ENCODE measurements around the gene NANOGP8.
"Not testable (repeated sequence)": the region's sequence is repeated elsewhere in the genome, so short reads cannot be mapped to it uniquely, and the experiment has no call there.

The NANOGP8 gene, protein sequence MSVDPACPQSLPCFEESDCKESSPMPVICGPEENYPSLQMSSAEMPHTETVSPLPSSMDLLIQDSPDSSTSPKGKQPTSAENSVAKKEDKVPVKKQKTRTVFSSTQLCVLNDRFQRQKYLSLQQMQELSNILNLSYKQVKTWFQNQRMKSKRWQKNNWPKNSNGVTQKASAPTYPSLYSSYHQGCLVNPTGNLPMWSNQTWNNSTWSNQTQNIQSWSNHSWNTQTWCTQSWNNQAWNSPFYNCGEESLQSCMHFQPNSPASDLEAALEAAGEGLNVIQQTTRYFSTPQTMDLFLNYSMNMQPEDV

DNA sequence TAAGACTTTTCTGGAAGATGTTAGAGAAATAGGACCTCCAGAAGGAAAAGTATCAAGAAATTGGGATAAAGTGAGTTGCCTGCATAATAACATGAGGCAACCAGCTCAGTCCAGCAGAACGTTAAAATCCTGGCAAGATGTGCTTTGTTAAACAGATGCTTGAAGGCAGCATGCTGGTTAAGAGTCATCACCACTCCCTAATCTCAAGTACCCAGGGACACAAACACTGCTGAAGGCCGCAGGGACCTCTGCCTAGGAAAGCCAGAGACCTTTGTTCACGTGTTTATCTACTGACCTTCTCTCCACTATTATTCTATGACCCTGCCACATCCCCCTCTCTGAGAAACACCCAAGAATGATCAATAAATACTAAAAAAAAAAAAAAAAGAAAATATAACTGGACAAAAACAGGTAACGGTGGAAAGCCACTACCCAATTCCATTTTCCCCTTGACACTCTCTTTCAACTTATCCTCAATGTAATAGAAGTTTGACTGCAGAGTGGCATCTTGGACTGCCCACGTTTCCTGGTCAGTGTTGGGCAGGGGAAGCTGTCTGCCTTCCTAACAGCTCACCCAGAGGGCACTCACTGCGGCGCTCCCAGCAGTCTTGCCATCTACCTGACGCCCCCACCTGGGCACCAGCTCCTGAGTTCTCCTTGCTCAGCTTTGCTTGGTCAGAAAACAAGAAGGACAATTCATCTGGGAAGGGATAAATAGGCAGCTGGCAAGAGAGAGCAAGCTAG lies at the start of gene NANOGP8:
Gene NANOGP8, minus strand, starts transcription at position 120 of the 744 bp plus-strand sequence. CDS start 185 bp downstream, outside the sequence.
- DNase-seq (ENCODE audit: low read depth in 2 of 2) = not testable (repeated sequence)

DNA sequence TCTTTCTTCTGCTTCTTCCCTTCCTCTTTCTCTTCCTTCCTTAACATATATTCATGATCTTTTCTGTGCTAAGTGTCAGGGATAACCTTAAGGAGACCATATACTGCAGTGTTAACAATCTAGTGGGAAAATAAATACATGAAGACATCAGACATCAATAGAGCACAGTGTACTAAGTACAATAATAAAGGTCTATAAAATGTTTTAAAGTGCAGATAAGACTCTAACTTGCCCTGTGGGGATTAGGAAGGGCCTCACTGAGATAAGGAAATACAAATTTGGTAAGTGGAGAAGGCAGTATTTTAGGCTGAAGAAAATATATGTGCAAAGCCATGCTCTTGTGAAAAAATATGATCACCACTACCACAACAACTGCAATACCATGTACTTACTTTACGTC lies 49.2 kb upstream of the NANOGP8 start:
- no peak for DNase-seq (ENCODE audit: low read depth in 2 of 2)

DNA sequence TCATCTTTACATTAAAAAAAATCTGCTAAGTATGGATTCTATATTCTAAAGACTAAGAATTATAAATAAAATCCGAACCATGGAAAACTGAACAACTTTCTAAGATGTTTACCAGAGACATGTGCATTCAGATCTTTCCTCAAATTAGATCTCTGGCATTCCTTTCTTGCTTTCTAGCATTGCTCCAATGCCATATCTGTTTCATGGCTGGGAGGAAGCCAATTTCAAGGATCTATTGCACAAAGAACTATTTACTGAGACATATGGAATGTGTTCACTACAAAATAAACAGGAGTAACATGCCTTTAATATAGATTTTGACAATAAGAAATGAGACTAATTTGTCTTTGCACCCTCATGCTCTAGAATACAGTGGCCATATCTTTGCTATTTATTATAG lies 45.1 kb upstream of the NANOGP8 start:
- DNase-seq (ENCODE audit: low read depth in 2 of 2) = no peak

DNA sequence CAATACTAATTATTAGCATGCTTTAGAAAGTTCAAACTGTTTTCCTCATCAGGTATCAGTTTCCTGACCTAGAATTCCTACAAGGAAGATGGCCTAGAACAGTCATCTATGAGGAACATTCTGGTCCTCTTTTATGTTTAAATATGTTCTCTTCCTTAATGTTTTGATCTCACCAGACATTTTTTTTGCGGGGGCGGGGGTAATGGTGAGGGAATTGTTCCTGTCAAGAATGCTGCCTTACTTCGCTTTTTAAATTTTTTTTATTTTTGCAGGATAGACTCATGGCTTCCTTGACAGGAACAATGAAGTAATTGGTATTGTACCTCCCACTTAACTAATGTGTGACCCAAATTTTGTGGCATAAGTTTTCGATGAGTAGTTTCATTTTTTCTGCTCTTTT lies 44.3 kb upstream of the NANOGP8 start:
- no peak for DNase-seq (ENCODE audit: low read depth in 2 of 2)

DNA sequence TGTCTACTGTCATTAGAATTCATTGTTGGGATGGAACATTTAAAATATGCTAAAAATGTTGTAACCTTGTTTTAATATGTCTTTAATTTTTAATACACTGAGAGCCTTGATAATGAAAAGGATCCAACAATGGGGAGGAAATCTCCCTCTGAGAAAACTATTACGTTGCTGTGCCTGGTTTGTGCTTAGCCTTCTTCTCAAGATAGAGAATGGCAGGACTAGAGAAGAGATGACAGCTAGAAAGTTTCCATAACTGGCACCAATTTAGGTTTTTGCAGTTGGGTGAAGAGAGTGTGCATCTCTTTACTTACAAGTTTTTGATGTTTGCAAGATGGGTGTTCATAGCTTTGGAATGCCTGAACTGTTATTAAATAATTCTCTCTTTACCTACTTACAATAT lies 42.6 kb upstream of the NANOGP8 start:
- no peak for DNase-seq (ENCODE audit: low read depth in 2 of 2)

DNA sequence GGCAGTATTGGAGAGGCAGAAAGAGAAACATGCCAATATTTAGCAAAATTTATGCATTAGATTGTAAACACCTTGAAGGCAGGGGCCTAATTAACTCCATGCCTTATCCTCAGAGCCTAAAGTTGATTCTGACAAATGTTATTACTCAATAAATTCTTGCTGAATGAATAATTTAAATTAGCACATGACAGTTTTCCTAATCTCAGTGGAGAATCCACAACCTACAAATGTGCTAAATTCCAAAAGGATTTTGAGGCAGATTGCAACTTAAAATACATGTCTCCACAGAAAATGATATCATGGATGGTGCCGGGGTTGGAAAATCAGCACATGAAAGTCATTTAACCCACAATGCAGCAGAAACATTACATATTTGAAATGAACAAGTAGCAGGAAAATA lies 41.1 kb upstream of the NANOGP8 start:
- DNase-seq (ENCODE audit: low read depth in 2 of 2) = no peak

DNA sequence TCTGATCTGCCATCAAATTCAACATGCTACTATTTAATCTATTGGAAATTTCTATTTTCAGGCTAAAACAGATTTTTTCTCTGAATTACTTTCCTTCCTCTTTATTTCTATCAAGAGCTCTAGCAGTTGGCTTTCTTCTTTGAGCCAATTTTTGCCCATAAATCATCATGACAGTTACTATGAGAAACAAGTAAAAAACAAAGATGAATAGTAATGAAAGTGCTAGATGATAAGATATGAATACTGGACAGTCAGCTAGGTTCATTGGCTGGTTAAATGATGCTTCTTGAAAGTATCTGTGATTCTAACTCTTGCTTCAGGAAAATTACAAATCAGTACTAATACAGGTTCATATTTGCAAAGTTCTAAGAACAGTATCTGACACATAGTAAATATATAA lies 38.6 kb upstream of the NANOGP8 start:
- no peak for DNase-seq (ENCODE audit: low read depth in 2 of 2)

DNA sequence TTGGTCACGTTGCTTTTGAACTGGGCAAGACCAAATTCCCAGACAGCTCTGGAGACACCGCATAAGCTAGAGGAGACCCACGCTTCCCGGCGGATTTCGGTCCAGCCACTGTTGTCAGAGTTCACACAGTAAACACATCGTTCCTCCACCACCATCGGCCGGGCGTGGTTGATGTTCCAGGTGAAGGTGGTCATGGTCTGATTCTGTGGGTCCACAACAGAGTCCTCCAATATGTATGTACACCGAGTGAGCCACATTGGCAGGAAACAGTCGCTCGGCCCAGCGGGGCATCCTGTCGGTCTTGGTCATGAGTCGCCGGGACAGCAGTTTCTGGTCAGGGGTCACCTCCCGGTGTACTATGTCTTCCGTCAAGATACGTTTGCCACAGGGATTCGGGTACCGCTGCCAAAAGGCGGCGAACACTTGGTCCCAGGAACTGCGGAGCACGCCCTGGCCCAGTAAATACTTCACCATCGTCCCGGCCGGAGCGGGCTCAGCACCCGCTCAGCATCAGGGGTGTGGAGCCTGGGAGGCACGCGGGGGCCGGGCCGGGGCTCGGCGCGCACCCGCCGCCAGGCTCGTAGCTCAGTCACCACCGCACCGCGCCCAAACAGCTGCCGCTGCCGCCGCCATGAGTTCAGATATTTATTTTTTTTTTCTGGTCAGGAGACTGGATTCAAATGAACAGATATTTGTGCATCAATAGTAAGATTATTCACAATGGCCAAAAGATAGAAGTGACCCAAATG lies 36.7 kb upstream of the NANOGP8 start:
- no peak for DNase-seq (ENCODE audit: low read depth in 2 of 2)

DNA sequence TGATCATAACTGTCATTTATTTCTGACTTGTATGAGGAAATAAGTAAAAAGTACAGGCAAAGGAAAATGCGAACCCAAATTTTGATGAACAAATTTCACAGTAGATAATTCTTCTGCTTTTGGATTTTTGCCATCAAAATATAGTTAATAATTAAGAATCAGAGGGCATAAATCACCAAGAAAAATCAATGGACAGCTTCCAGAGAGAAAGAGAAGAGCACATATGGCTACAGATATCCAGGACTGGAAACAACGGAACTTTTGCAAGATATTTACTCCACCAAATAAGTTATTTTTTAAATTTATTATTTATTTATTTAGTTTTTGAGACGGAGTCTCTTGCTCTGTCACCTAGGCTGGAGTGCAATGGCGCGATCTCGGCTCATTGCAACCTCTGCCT lies 35.1 kb upstream of the NANOGP8 start:
- no peak for DNase-seq (ENCODE audit: low read depth in 2 of 2)

DNA sequence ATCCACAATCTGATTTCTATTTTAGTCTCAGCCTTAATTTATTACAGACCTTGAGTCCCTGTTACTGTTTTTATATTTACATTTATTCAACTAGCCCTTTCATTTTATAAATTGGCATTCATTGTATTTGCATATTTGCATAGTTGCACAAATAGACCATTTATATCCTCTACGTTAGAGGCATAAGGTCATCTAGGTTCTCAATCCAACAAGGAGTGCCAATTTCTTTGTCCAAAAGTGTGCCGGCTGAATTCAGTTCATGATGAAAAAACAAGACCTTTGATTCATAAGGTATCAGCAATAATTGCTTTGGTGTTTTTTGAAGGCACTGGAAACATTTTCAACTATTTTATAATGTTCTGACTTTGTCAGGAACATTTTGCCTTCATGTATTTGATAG lies 33.9 kb upstream of the NANOGP8 start:
- no peak for DNase-seq (ENCODE audit: low read depth in 2 of 2)

DNA sequence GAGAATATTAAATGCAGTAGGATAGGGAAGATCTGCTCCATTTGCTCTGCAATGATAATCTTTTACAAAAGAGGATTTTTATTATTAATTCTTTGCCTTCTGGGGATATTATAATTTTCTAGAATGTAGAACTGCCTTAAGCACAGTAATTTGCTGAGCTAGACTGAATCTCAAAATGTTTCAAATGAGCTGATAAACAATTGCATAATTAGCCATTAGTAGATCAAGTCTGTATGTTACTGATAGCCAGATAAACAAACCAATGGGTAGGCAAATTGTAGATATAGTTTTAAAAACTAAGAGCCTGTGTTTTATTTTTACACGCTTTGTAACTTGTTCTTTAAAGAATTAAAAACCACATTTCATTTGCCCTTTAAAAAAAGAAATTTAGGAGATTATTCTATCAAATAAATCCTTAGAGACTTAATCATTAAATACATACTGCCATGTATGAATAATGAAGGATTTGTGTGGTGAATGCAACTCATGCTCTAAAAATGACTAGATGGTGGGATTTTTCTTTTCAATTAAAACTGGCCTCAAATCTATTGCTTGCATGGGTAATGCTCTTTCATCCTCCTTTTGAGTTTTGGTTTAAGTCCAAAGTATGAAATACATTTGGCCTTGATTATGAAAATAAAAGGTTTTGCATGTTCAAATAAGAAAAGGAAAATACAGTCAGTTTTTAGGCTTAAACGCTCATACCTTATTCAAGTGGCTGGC lies 32.6 kb upstream of the NANOGP8 start:
- no peak for DNase-seq (ENCODE audit: low read depth in 2 of 2)

DNA sequence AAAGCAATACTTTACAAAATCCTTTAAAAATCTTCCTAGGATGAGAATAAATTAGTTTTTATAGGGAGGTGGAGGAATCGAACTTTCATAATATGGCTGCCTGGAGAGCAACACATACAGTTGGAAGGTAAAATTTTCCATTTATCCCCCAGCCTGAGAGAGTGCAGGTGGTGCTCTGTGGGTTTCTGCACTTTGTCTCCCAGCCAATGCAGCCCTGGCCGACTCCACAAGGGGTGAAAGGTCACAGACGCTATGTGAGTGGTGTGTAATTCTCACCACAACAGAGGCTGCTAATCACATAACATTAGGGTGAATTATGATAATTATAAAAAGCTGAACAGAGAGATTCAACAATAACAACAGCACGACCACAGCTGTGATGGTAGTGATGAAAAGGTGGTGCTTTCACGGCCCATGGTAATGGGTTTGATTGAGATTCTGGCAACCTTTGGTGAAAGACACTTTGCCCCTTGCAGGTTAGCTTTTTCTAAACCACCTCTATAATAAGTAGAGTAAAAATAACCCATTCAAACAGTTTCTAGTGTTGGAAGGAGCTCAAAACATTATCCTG lies 30.1 kb upstream of the NANOGP8 start:
- DNase-seq (ENCODE audit: low read depth in 2 of 2) = no peak

DNA sequence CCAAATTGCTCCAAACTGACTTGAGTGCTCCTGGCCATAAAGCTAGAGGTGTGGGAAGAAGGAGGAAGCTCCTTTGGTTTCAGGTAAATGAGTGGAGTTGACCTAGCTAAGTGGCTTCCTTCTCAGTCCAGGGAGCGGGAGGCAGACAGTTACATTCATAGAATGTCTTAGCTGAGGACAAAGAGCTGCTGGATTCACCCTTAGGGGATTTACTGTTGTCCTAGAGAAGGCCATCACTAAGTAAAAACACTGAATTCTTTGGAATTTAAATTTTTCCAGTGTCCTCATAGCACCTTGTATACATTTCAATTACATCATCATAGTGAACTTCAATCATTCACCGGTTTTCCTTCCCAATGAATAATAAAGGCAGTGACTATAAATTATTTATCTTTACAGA lies 27.3 kb upstream of the NANOGP8 start:
- DNase-seq (ENCODE audit: low read depth in 2 of 2) = no peak

DNA sequence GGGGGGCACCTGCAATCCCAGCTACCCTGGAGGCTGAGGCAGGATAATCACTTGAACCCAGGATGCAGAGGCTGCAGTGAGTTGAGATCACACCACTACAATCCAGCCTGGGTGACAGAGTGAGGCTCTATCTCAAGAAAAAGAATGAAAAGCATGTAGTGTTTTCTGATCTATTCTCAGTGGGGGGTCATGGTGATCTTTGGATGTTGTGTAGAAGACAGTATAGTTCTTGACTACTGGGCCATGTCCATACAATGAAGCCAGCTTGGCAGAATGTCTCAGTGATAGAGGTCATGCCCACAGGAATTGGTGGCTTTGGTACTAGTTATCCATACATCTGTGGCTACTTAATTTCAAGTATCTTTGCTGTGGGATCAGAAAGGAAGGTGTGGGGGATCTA lies 26.8 kb upstream of the NANOGP8 start:
- DNase-seq (ENCODE audit: low read depth in 2 of 2) = no peak

DNA sequence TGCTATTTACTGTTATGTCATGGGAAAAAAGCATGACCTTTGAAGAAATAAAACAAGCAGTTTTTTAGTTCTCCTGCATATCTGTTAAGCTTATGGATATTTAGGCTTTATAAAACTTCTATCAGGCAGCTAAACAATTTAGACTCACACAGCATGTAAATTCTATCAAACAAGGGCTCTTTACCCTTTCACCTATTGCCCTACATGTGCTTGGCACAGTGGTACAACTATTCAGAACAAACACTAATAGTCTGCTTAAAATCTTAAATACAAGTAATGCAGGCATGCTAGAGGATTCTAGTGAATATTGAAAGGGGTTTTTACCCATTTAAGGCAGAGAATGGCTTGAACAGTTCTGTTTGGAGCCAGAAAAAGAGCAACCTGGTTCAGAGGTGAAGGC lies 23.4 kb upstream of the NANOGP8 start:
- DNase-seq (ENCODE audit: low read depth in 2 of 2) = no peak

DNA sequence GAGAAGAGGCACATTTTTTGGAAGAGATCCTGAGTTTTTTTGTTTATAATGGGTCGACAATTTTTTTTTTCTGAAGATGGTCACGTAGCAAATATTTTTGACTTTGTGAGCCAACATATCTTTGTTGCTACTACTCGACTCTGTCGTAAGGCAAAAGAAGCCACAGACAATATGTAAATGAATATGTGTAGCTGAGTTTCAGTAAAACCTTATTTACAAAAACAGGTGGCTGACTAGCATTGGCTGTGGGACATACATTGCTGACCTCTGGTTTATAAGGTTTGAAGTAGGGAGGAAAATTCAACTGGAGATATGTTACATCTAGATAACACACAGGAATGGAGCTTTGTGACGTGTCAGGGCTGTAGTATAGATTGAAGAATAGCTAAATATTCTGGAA lies 22.5 kb upstream of the NANOGP8 start:
- DNase-seq (ENCODE audit: low read depth in 2 of 2) = no peak

DNA sequence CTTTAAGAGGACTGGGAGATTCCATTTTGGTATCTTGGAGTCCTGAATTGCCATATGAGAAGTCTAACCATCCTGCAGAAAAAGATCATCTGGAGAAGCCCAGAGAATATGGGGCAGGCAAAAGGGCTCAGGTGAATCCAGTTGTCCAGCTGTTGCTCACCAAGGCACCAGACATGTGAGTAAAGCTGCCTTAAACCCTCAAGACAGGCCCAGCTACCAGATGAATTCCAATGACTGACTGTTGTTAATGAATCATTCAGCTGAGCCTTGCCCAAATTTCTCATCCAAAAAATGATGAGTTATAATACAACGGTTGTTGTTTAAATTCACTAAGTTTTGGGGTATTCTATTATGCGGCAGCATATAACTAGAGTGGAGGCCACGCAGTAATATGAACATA lies 22.0 kb upstream of the NANOGP8 start:
- no peak for DNase-seq (ENCODE audit: low read depth in 2 of 2)

DNA sequence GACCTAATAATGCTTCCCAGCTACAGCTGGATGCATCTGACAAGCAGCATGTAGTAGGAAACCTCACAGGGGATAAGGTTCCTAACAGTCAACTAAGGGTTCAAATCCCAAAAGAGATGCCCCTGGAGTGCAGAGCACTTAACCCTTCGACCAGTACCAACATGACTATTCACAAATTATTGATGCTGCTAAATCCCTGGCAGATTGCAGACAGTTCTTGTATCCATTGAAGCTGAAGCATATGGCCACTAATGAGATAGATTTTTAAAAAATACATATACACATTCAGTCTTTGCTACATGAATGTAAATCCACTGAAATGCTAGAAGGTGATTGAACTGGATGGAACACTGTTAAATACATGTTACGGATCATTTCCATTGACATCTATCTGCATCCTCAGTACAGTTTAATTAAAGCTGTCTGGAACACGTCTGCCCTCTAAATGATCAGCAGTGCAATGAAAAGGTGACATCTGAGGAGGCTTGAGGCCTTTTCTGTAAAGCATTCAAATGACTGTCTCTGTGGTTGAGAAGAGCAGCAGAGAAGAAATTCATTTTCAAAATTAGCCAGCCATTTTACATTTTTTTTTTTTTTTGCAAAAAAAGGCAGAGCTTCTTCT lies 19.5 kb upstream of the NANOGP8 start:
- DNase-seq (ENCODE audit: low read depth in 2 of 2) = no peak

DNA sequence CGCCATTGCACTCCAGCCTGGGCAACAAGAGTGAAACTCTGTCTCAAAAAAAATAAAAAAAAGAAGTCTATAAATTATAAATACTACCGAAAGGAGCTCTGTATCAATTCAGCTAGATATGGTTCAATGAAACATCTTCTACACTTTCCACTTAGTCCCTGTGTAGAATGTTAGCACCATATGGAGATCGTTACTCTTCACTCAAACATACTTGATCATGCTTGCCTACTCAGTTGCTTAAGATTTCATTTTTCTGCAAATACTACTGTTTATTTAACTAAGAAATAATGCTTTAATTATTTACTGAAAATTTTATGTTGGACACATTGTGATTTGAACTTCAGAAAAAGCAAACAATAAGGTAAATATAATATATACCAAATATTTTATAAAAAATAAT lies 17.1 kb upstream of the NANOGP8 start:
- no peak for DNase-seq (ENCODE audit: low read depth in 2 of 2)

DNA sequence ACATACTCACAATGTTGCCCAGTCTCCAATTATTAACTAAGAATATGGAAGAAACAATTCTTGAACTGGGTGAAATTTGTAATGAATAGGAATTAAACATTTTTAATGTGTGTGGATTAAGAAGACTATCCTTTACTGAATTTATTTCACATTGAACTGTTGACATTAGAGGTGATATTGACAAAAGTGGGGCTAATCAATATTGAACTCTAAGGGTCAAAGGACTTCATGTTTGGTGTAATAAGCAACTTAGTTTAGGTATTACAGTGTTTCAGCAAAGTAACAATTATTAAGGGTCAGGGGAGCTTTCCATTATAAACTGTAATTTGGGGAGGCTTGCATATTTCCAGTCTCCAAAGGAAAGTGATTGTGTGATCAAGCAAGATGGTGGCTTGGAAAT lies 16.2 kb upstream of the NANOGP8 start:
- DNase-seq (ENCODE audit: low read depth in 2 of 2) = no peak

DNA sequence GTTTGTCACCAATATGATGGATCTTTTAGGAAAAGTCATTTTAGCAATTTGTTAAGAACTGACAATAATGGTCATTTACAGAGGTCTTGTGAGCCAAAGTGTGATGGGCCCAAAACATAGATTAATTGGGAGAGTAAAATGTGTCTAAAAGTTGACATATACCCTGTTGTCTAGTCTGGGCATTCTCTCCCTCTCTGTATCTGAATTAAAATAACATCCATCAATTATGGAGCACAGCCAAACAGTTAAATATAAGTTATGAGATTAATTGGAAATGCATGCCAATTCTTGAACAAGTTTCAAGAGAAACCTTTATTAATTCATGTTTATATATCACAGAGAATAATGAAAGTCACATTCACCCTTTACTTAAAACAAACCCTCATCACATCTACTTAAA lies 13.6 kb upstream of the NANOGP8 start:
- DNase-seq (ENCODE audit: low read depth in 2 of 2) = no peak
